BE2C (cell line): ENCODE data around the gene FKRP.
A peak's percentile ranks its signal among the peaks of the same experiment; 100 is the strongest.

Source experiments
- DNase-seq: peaks from one replicate; pipeline ENCODE4 v3.0.0-alpha.2; 2020
- H3K27me3 ChIP-seq: fragments of 250-450 bp; sonication (Bioruptor Pico); 2 replicates; pipeline ENCODE4 v1.5.1; 2020; ENCODE audit warnings: mild to moderate bottlenecking
- H3K36me3 ChIP-seq: fragments of 250-450 bp; sonication (Bioruptor Pico); 2 replicates; pipeline ENCODE4 v1.5.1; 2020; ENCODE audit warnings: mild to moderate bottlenecking
- H3K4me1 ChIP-seq: fragments of 250-450 bp; sonication (Bioruptor Pico); 2 replicates; pipeline ENCODE4 v1.5.1; 2020
- H3K4me3 ChIP-seq: 2 replicates; pipeline ENCODE4 v1.5.1; 2011; ENCODE audit warnings: low read depth, low read length
- H3K9me3 ChIP-seq: fragments of 250-450 bp; sonication (Bioruptor Pico); 2 replicates; pipeline ENCODE4 v1.5.1; 2020
- TF ChIP-seq, protein P1 (sequence below): IDR thresholded peaks from 2 replicates; pipeline ENCODE4 v1.5.1; 2012; ENCODE audit warnings: mild to moderate bottlenecking, low read depth, low read length

FKRP gene

DNA sequence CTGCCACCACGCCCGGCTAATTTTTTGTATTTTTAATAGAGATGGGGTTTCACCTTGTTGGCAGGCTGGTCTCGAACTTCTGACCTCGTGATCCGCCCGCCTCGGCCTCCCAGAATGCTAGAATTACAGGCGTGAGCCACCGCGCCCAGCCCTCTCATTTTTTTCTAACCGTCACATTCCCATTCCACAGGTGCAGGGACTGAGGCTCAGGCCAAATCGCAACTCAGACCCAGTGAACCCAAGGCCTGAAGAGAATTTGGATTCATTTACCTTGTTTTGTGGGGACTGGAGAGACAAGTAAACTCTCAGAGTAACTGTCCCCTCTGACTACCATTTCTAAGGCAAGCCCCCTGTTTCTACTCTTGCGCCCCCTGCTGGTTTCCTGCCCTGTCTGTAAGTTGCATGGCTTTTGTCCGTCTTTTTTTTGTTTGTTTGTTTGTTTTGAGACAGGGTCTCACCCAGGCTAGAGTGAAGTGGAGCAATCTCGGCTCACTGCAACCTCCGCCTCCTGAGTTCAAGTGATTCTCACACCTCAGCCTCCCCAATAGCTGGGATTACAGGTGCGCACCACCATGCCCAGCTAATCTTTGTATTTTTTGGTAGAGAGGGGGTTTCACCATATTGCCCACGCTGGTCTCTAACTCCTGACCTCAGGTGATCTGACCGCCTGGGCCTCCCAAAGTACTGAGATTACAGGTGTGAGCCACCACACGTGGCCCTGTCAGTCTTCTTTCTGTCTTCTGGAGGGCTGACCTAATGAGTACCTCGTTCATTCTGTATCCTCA, 2.7 kb downstream of the FKRP start:
- Histone ChIP-seq H3K9me3 (no peaks in the 10 kb centered on the region), H3K4me3 (no peak overlapping the region), H3K36me3 (peaks cover 7% of the 10 kb centered on the region), H3K27me3 (no peaks in the 10 kb centered on the region), H3K4me1 (peaks cover 4% of the 10 kb centered on the region)
- DNase-seq: peak; percentile 87
- TF ChIP-seq, protein P1, sequence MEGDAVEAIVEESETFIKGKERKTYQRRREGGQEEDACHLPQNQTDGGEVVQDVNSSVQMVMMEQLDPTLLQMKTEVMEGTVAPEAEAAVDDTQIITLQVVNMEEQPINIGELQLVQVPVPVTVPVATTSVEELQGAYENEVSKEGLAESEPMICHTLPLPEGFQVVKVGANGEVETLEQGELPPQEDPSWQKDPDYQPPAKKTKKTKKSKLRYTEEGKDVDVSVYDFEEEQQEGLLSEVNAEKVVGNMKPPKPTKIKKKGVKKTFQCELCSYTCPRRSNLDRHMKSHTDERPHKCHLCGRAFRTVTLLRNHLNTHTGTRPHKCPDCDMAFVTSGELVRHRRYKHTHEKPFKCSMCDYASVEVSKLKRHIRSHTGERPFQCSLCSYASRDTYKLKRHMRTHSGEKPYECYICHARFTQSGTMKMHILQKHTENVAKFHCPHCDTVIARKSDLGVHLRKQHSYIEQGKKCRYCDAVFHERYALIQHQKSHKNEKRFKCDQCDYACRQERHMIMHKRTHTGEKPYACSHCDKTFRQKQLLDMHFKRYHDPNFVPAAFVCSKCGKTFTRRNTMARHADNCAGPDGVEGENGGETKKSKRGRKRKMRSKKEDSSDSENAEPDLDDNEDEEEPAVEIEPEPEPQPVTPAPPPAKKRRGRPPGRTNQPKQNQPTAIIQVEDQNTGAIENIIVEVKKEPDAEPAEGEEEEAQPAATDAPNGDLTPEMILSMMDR: peak; percentile 92

DNA sequence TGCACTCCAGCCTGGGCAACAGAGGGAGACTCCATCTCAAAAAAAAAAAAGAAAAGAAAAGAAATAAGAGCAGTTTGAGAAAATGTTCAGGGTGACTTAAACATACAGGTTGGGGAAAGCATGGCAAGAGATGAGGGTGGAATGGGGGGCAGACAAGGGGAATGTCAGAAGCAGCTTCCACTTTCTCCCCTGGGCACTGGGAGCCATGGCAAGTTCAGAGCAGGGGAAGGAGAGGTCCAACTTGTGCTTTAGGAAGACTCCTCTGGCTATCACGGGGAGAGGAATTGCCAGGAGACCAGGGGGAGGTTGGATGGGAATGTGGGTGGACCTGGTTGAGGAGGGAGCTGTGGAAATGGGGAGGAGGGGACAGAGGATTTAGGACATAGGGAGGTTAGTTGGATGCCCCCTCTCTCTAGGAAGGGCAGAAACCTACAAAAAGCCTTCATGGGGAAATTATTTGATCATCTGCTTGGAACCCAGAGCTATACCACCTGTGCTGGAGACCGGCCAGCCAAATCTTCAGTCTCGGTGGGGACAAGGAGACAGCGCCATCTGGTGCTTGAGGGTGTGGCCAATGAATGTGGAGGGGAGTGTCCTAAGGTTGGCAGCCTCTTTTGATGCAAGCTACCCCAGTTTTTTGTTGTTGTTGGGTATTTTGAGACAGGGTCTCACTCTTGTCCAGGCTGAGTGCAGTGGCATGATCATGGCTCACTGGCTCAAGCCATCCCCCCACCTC, 7.7 kb downstream of the FKRP start:
- peak; percentile 79 for DNase-seq
- TF ChIP-seq, protein P1: peak; percentile 76
- H3K9me3 ChIP-seq: no peaks in the 10 kb centered on the region
- H3K27me3 ChIP-seq: no peaks in the 10 kb centered on the region
- H3K4me3 ChIP-seq: no peak overlapping the region
- no peaks in the 10 kb centered on the region; the same call in 1 of the 2 replicates for H3K4me1 ChIP-seq
- H3K36me3 ChIP-seq: peaks cover 3% of the 10 kb centered on the region; the same call in 1 of the 2 replicates

- DNase-seq: no peak
- Histone ChIP-seq H3K4me1 (no peaks in the 10 kb centered on the region; the same call in 1 of the 2 replicates), H3K27me3 (no peaks in the 10 kb centered on the region), H3K36me3 (peaks cover 3% of the 10 kb centered on the region; the same call in 1 of the 2 replicates), H3K4me3 (no peak overlapping the region), H3K9me3 (no peaks in the 10 kb centered on the region)
- TF ChIP-seq, protein P1: no peak
Observed at GRCh38 chr19:46755077-46755852, 9.4 kb downstream of the FKRP start.

GRCh38 chr19:46755853-46756543, 10.1 kb downstream of the FKRP start:
- TF ChIP-seq, protein P1: no peak
- Histone ChIP-seq H3K9me3 (no peaks in the 10 kb centered on the region), H3K4me3 (no peak overlapping the region), H3K27me3 (no peaks in the 10 kb centered on the region), H3K36me3 (peaks cover 3% of the 10 kb centered on the region; the same call in 1 of the 2 replicates), H3K4me1 (no peaks in the 10 kb centered on the region; the same call in 1 of the 2 replicates)
- no peak for DNase-seq

DNA sequence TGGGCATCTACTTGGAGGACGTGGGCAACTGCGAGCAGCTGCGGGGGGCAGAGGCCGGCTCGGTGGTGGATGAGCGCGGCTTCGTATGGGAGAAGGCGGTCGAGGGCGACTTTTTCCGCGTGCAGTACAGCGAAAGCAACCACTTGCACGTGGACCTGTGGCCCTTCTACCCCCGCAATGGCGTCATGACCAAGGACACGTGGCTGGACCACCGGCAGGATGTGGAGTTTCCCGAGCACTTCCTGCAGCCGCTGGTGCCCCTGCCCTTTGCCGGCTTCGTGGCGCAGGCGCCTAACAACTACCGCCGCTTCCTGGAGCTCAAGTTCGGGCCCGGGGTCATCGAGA, 10.7 kb downstream of the FKRP start:
- no peaks in the 10 kb centered on the region; the same call in 1 of the 2 replicates for H3K4me1 ChIP-seq
- no peaks in the 10 kb centered on the region for H3K9me3 ChIP-seq
- TF ChIP-seq, protein P1: no peak
- no peak for DNase-seq
- peaks cover 3% of the 10 kb centered on the region; the same call in 1 of the 2 replicates for H3K36me3 ChIP-seq
- no peak overlapping the region for H3K4me3 ChIP-seq
- H3K27me3 ChIP-seq: no peaks in the 10 kb centered on the region
